H1 (cell line): ENCODE measurements around the gene ARFRP1. TPM values are rescaled to one million over a fixed set of nuclear protein-coding genes. Genes with fewer than 3 reads are reported as not detected.

Source experiments
- CTCF ChIA-PET: fragments of 300-600 bp; sonication (Branson Sonifier 250); formaldehyde crosslinking; loops from one replicate; lab custom pipeline; 2021; ENCODE audit not compliant: partially characterized antibody; lab: Charles Lee
- POLR2A ChIA-PET: fragments of 300-600 bp; sonication (Branson Sonifier 250); formaldehyde crosslinking; loops from one replicate; lab custom pipeline; 2021; ENCODE audit warnings: inconsistent platforms; ENCODE audit not compliant: partially characterized antibody; lab: Charles Lee
- DNase-seq, 2 experiments: peaks; one replicate each; pipeline versions ENCODE4 v3.0.0 to v3.0.0-alpha.2; 2010 to 2022; ENCODE audit warnings: low spot score in 2 of 2, low read depth in 1 of 2, mixed read lengths in 1 of 2
- FAIRE-seq: peaks from 2 replicates; lab custom pipeline; 2011; peaks lifted over from hg19 to GRCh38; lab: Jason Lieb, UNC
- H2AFZ ChIP-seq: 2 replicates; pipeline ENCODE4 v1.8.1; 2012; ENCODE audit warnings: low read length, inconsistent platforms
- H2AK5ac ChIP-seq: 2 replicates; pipeline ENCODE4 v1.6.1; 2013; ENCODE audit warnings: low read depth, low read length
- H2BK120ac ChIP-seq: replicated peaks from 2 replicates; pipeline ENCODE3; 2013; ENCODE audit warnings: low read depth, low read length, inconsistent platforms
- H2BK12ac ChIP-seq: 2 replicates; pipeline ENCODE4 v1.6.1; 2013; ENCODE audit warnings: low read depth, low read length
- H2BK15ac ChIP-seq: 2 replicates; pipeline ENCODE4 v1.6.1; 2013; ENCODE audit warnings: low read length
- H2BK20ac ChIP-seq: 2 replicates; pipeline ENCODE4 v1.6.1; 2013; ENCODE audit warnings: low read length
- H2BK5ac ChIP-seq: 2 replicates; pipeline ENCODE4 v1.6.1; 2013; ENCODE audit warnings: low read depth, low read length
- H3K14ac ChIP-seq: 2 replicates; pipeline ENCODE4 v1.6.1; 2013; ENCODE audit warnings: inconsistent platforms; ENCODE audit not compliant: insufficient read length
- H3K18ac ChIP-seq: 2 replicates; pipeline ENCODE4 v1.6.1; 2013; ENCODE audit warnings: low read length; ENCODE audit errors: extremely low read depth
- H3K23ac ChIP-seq: 2 replicates; pipeline ENCODE4 v1.6.1; 2013; ENCODE audit warnings: inconsistent platforms; ENCODE audit not compliant: insufficient read length
- H3K23me2 ChIP-seq: 2 replicates; pipeline ENCODE4 v1.6.1; 2013; ENCODE audit warnings: low read depth, low read length
- H3K27ac ChIP-seq: 2 replicates; pipeline ENCODE4 v1.6.1; 2011; ENCODE audit warnings: low read depth, low read length, inconsistent platforms
- H3K27me3 ChIP-seq, 4 experiments: replicated peaks in 1 of 4; 1 replicate in 1 of 4; 2 replicates in 3 of 4; pipeline versions ENCODE4 v1.6.1 to v1.8.1; 2011 to 2013; ENCODE audit warnings: low read length in 3 of 4, mild to moderate bottlenecking in 3 of 4, inconsistent platforms in 2 of 4, mixed read lengths in 2 of 4, moderate library complexity in 1 of 4; ENCODE audit not compliant: control insufficient read depth in 3 of 4, insufficient read depth in 3 of 4; ENCODE audit errors: extremely low read depth in 1 of 4
- H3K36me3 ChIP-seq, 4 experiments: 2 replicates each; pipeline versions ENCODE4 v1.6.1 to v1.8.1; 2011 to 2013; ENCODE audit warnings: mild to moderate bottlenecking in 4 of 4, low read length in 3 of 4, moderate library complexity in 2 of 4, control low read depth in 1 of 4, inconsistent platforms in 1 of 4; ENCODE audit not compliant: insufficient read depth in 4 of 4, control insufficient read depth in 2 of 4
- H3K4ac ChIP-seq: replicated peaks from 2 replicates; pipeline ENCODE3; 2013; ENCODE audit warnings: low read length, low read depth, mixed read lengths, inconsistent platforms; ENCODE audit not compliant: insufficient read length
- H3K4me1 ChIP-seq, 4 experiments: replicated peaks in 1 of 4; 1 replicate in 1 of 4; 2 replicates in 3 of 4; pipeline versions ENCODE4 v1.6.1 to v1.8.1; 2011 to 2013; ENCODE audit warnings: low read length in 3 of 4, inconsistent platforms in 2 of 4, mixed read lengths in 1 of 4; ENCODE audit not compliant: insufficient read depth in 4 of 4, control insufficient read depth in 3 of 4
- H3K4me2 ChIP-seq, 2 experiments: 2 replicates each; pipeline versions ENCODE4 v1.6.1 to v1.8.1; 2011 to 2013; ENCODE audit warnings: low read depth in 2 of 2, low read length in 2 of 2, control low read depth in 1 of 2, inconsistent platforms in 1 of 2, mild to moderate bottlenecking in 1 of 2; ENCODE audit not compliant: insufficient read depth in 1 of 2
- H3K4me3 ChIP-seq, 4 experiments: fragments of 200-600, 300-600 bp in 1 of 4; sonication (generic), shearing (Covaris generic), sonication (Bioruptor Twin) in 1 of 4; 2 replicates each; pipeline versions ENCODE4 v1.5.1 to v1.8.1; 2011 to 2016; ENCODE audit warnings: low read length in 4 of 4, low read depth in 3 of 4, control low read depth in 2 of 4, inconsistent platforms in 2 of 4, mild to moderate bottlenecking in 2 of 4, mixed read lengths in 1 of 4, moderate library complexity in 1 of 4; ENCODE audit not compliant: insufficient read depth in 2 of 4; ENCODE audit errors: extremely low read depth in 1 of 4
- H3K56ac ChIP-seq: replicated peaks from 2 replicates; pipeline ENCODE3; 2013; ENCODE audit warnings: low read depth, mild to moderate bottlenecking, mixed read lengths, low read length, inconsistent platforms; ENCODE audit not compliant: insufficient read length
- H3K79me1 ChIP-seq: 2 replicates; pipeline ENCODE4 v1.6.1; 2013; ENCODE audit warnings: low read depth, low read length, control low read depth
- H3K79me2 ChIP-seq, 2 experiments: 2 replicates each; pipeline versions ENCODE4 v1.6.1 to v1.8.1; 2012 to 2013; ENCODE audit warnings: low read length in 2 of 2, mild to moderate bottlenecking in 2 of 2, inconsistent platforms in 1 of 2; ENCODE audit not compliant: insufficient read depth in 2 of 2, control insufficient read depth in 1 of 2
- H3K9ac ChIP-seq, 4 experiments: replicated peaks in 1 of 4; 1 replicate in 1 of 4; 2 replicates in 3 of 4; pipeline versions ENCODE4 v1.6.1 to v1.8.1; 2011 to 2013; ENCODE audit warnings: low read depth in 3 of 4, low read length in 3 of 4, control low read depth in 2 of 4, mild to moderate bottlenecking in 2 of 4, moderate library complexity in 2 of 4, inconsistent platforms in 1 of 4; ENCODE audit errors: extremely low read depth in 1 of 4
- H3K9me3 ChIP-seq, 2 experiments: 2 replicates each; pipeline versions ENCODE4 v1.6.1 to v1.8.1; 2012 to 2013; ENCODE audit warnings: mild to moderate bottlenecking in 2 of 2, moderate library complexity in 2 of 2, control low read depth in 1 of 2, inconsistent platforms in 1 of 2, low read depth in 1 of 2, low read length in 1 of 2, mixed read lengths in 1 of 2; ENCODE audit not compliant: insufficient read depth in 2 of 2
- H4K20me1 ChIP-seq, 2 experiments: replicated peaks in 1 of 2; 2 replicates each; pipeline versions ENCODE3 to v1.8.1; 2011 to 2013; ENCODE audit warnings: inconsistent platforms in 2 of 2, low read length in 2 of 2, mild to moderate bottlenecking in 1 of 2; ENCODE audit not compliant: insufficient read depth in 2 of 2, control insufficient read depth in 1 of 2
- H4K5ac ChIP-seq: 2 replicates; pipeline ENCODE4 v1.6.1; 2013; ENCODE audit warnings: low read length, low read depth, mixed read lengths, inconsistent platforms; ENCODE audit not compliant: insufficient read length
- H4K8ac ChIP-seq: 2 replicates; pipeline ENCODE4 v1.8.0; 2013; ENCODE audit warnings: mild to moderate bottlenecking, moderate library complexity, low read length, inconsistent platforms; ENCODE audit not compliant: insufficient read depth; ENCODE audit errors: extremely low read depth
- H4K91ac ChIP-seq: replicated peaks from 2 replicates; pipeline ENCODE3; 2013; ENCODE audit warnings: low read length, mixed read lengths, inconsistent platforms; ENCODE audit not compliant: insufficient read length
- ATF2 ChIP-seq: IDR thresholded peaks from 2 replicates; pipeline ENCODE4 v1.6.1; 2012; ENCODE audit warnings: low read length, inconsistent platforms
- CHD1 ChIP-seq: IDR thresholded peaks from 2 replicates; pipeline ENCODE4 v1.6.1; 2012; ENCODE audit warnings: low read depth, low read length, improper control_type of control experiment
- CHD2 ChIP-seq: IDR thresholded peaks from 2 replicates; pipeline ENCODE4 v1.6.1; 2012; ENCODE audit warnings: low read length, improper control_type of control experiment
- CTBP2 ChIP-seq: IDR thresholded peaks from 2 replicates; pipeline ENCODE4 v1.7.0; 2011; ENCODE audit warnings: borderline replicate concordance, mild to moderate bottlenecking, moderate library complexity, mixed read lengths, low read length; ENCODE audit not compliant: insufficient read depth, insufficient read length
- EGR1 ChIP-seq: IDR thresholded peaks from 2 replicates; pipeline ENCODE4 v1.6.1; 2011; ENCODE audit warnings: low read depth, low read length, borderline replicate concordance
- JUN ChIP-seq: IDR thresholded peaks from 2 replicates; pipeline ENCODE4 v1.6.1; 2011; ENCODE audit warnings: low read depth, mild to moderate bottlenecking, improper control_type of control experiment, low read length
- POLR2A ChIP-seq, 2 experiments: IDR thresholded peaks; 1 replicate in 1 of 2; 2 replicates in 1 of 2; pipeline ENCODE4 v1.6.1; 2011; ENCODE audit warnings: low read depth in 2 of 2, low read length in 2 of 2, mild to moderate bottlenecking in 2 of 2; ENCODE audit errors: control extremely low read depth in 1 of 2
- SP4 ChIP-seq: IDR thresholded peaks from 2 replicates; pipeline ENCODE4 v1.6.1; 2012; ENCODE audit warnings: low read length, inconsistent platforms
- TEAD4 ChIP-seq: IDR thresholded peaks from 2 replicates; pipeline ENCODE4 v1.6.1; 2012; ENCODE audit warnings: low read depth, low read length, inconsistent platforms, mixed read lengths
- WGBS, 2 experiments: shearing (Covaris generic) in 1 of 2; methylation state at CpG; one replicate each; pipeline versions ENCODE4 v1.1.6 to v1.1.7; 2013 to 2015; ENCODE audit warnings: low lambda C conversion rate in 2 of 2, mixed read lengths in 2 of 2, inconsistent platforms in 1 of 2, low coverage in 1 of 2, missing lambda C conversion rate in 1 of 2; ENCODE audit not compliant: insufficient replicate concordance in 2 of 2, insufficient coverage in 1 of 2, insufficient read length in 1 of 2; ENCODE audit errors: extremely low coverage in 1 of 2, missing lambda C conversion rate in 1 of 2; 5-methylcytosine and 5-hydroxymethylcytosine counted together
- polyA plus RNA-seq, 7 experiments: library from polyadenylated mRNA; depleted of rRNA in 3 of 7; stranded (reverse) in 5 of 7; unstranded in 2 of 7; fragments of >200 nt in 5 of 7; fragments of 200-250 nt in 2 of 7; gene quantifications; 1 replicate in 5 of 7; 2 replicates in 1 of 7; 4 replicates in 1 of 7; pipeline versions ENCODE4 v1.2.1 to v1.2.3, GENCODE V29; 2011 to 2013; ENCODE audit warnings: missing spikeins in 2 of 7, mixed read lengths in 2 of 7
- total RNA-seq: library from RNA; stranded (reverse); fragmentation: NEBNext Ultra II Directional; extraction: Animal tissue kit (Norgen Biotek cat#: 25700); gene quantifications from 2 replicates; pipeline ENCODE4 v1.2.1, GENCODE V29; 2021

Gene ARFRP1
- total and polyA plus RNA-seq, 2 of the 8 experiments (the other 6 are each of a cell fraction or from before 2014, with no cell fraction given): 12.9 to 22.9 TPM

GRCh38 chr20:63687419-63688178 is 20.2 kb downstream of the ARFRP1 start:
- no peak for FAIRE-seq
- CTCF ChIA-PET: interaction anchor here (0.5 to 1.7 kb wide), 5 partner anchors 11 to 150 kb away, joined by 3 to 4 read pairs (median 3); partner anchors contain the start of gene PTK6
- H3K14ac ChIP-seq: no peak overlapping the region

More at GRCh38 chr20:63687419-63688178, 20.2 kb downstream of the ARFRP1 start:
- no peak overlapping the region for H3K4me3 ChIP-seq
- no peak for DNase-seq
- no peak for TF ChIP-seq SP4
- TF ChIP-seq CTBP2: no peak
- TF ChIP-seq CHD2: no peak
- no peak for TF ChIP-seq CHD1
- no peak for TF ChIP-seq TEAD4
- no peak for TF ChIP-seq JUN
- TF ChIP-seq ATF2: no peak
- TF ChIP-seq EGR1: no peak
- no peak for TF ChIP-seq POLR2A (IDR thresholded peaks at IDR 0.05; ENCODE audit: control extremely low read depth in 1 of 2, low read depth in 2 of 2, low read length in 2 of 2)
- 94% methylated on average over 28 of the region's 29 CpGs; no CpG with 5 or more reads in 1 of the 2 experiments for WGBS, 2 experiments
- no peak overlapping the region for H2BK5ac ChIP-seq
- H4K5ac ChIP-seq: no peak overlapping the region
- no peak overlapping the region for H3K27ac ChIP-seq
- no peak overlapping the region for H3K18ac ChIP-seq
- H4K20me1 ChIP-seq: peaks cover 0 to 5% of the 10 kb centered on the region in 2 experiments
- no peak overlapping the region for H3K56ac ChIP-seq
- no peak overlapping the region for H2AFZ ChIP-seq
- H3K9ac ChIP-seq: no peak overlapping the region
- H3K4me1 ChIP-seq: no peaks in the 10 kb centered on the region; a peak in 1 of 7 replicates
- no peak overlapping the region for H3K23ac ChIP-seq
- no peak overlapping the region for H3K4ac ChIP-seq
- no peak overlapping the region for H2BK120ac ChIP-seq
- H4K91ac ChIP-seq: no peak overlapping the region
- no peaks in the 10 kb centered on the region for H3K27me3 ChIP-seq
- H3K79me2 ChIP-seq: no peaks in the 10 kb centered on the region
- H4K8ac ChIP-seq: no peak overlapping the region
- no peaks in the 10 kb centered on the region for H3K79me1 ChIP-seq
- H3K36me3 ChIP-seq: no peaks in the 10 kb centered on the region
- no peaks in the 10 kb centered on the region for H3K9me3 ChIP-seq
- no peak overlapping the region for H2AK5ac ChIP-seq
- H2BK15ac ChIP-seq: no peak overlapping the region
- no peak overlapping the region for H2BK12ac ChIP-seq
- no peaks in the 10 kb centered on the region for H3K23me2 ChIP-seq
- no peak overlapping the region for H3K4me2 ChIP-seq
- no peak overlapping the region for H2BK20ac ChIP-seq
- POLR2A ChIA-PET: interaction anchor here (0.7 to 4.3 kb wide), 5 partner anchors 8 to 29 kb away, joined by 4 to 31 read pairs (median 6); partner anchors contain the start of genes RTEL1 and TNFRSF6B
